Measurements from ENCODE around the gene AP1S1. TPM values are rescaled to one million over a fixed set of nuclear protein-coding genes. Genes with fewer than 3 reads are reported as not detected.
A peak's percentile ranks its signal among the peaks of the same experiment; 100 is the strongest.

The AP1S1 gene
- total and polyA plus RNA-seq, 2 experiments from 2014 or later = 31.1 to 85.8 TPM

DNA sequence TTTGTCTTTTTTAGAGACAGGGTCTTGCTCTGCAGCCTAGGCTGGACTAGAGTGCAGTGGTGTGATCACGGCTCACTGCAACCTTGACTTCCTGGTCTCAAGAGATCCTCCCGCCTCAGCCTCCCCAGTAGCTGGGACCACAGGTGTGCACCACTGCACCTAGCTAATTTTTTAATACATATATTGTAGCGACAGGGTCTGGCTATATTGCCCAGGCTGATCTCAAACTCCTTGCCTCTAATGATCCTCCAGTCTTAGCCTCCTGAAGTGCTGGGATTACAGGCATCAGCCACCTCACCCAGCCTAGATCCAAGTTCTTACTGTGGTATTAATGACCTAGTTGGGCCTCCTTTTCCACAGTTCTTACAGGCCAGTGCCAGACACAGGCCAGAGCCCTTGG is 39.1 kb upstream of the AP1S1 start:
- Histone ChIP-seq H3K27me3 (no peaks in the 10 kb centered on the region), H3K4me2 (no peak overlapping the region), H4K20me1 (ENCODE audit: insufficient read depth, poor library complexity, severe bottlenecking) (no peaks in the 10 kb centered on the region), H3K9me3 (ENCODE audit: low read depth) (no peaks in the 10 kb centered on the region), H3K9me2 (replicated peaks; ENCODE audit: insufficient read depth) (no peaks in the 10 kb centered on the region), H3K36me3 (replicated peaks; ENCODE audit: insufficient read depth, low read depth) (no peaks in the 10 kb centered on the region), H3K79me2 (no peaks in the 10 kb centered on the region), H2AFZ (no peak overlapping the region), H3K4me1 (ENCODE audit: insufficient read depth) (no peaks in the 10 kb centered on the region), H3K27ac (no peak overlapping the region), H3K4me3 (no peak overlapping the region)
- TF ChIP-seq, protein P1, sequence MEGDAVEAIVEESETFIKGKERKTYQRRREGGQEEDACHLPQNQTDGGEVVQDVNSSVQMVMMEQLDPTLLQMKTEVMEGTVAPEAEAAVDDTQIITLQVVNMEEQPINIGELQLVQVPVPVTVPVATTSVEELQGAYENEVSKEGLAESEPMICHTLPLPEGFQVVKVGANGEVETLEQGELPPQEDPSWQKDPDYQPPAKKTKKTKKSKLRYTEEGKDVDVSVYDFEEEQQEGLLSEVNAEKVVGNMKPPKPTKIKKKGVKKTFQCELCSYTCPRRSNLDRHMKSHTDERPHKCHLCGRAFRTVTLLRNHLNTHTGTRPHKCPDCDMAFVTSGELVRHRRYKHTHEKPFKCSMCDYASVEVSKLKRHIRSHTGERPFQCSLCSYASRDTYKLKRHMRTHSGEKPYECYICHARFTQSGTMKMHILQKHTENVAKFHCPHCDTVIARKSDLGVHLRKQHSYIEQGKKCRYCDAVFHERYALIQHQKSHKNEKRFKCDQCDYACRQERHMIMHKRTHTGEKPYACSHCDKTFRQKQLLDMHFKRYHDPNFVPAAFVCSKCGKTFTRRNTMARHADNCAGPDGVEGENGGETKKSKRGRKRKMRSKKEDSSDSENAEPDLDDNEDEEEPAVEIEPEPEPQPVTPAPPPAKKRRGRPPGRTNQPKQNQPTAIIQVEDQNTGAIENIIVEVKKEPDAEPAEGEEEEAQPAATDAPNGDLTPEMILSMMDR (IDR thresholded peaks at IDR 0.05; ENCODE audit: poor library complexity) = no peak
- TF ChIP-seq EZH2 (IDR thresholded peaks at IDR 0.05; ENCODE audit: borderline replicate concordance) (no peak), EZH2phosphoT487 (IDR thresholded peaks at IDR 0.05; ENCODE audit: low read depth, severe bottlenecking, unreplicated experiment) (no peak)
- DNase-seq (ENCODE audit: low spot score) = no peak
- 98% methylated on average over 3 of the region's 3 CpGs for WGBS (ENCODE audit: low lambda C conversion rate, missing lambda C conversion rate)

DNA sequence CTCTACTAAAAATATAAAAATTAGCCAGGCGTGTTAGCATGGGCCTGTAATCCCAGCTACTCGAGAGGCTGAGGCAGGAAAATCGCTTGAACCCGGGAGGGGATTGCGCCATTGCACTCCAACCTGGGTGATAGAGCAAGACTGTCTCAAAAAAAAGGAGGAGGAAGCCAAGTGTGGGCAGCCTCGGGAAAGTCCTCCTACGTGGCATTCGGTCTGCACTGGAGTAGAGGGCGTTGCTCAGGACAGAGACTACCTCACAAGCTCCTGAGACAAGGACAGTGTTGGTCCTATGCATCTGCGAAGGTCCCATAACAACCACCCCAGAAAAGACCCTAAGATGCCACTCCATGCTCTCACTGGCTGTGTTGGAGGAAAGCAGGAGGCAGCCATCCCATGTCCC is 37.4 kb upstream of the AP1S1 start:
- Histone ChIP-seq H4K20me1 (ENCODE audit: insufficient read depth, poor library complexity, severe bottlenecking) (no peaks in the 10 kb centered on the region), H3K36me3 (replicated peaks; ENCODE audit: insufficient read depth, low read depth) (no peaks in the 10 kb centered on the region), H3K4me3 (no peak overlapping the region), H3K9me3 (ENCODE audit: low read depth) (no peaks in the 10 kb centered on the region), H3K9me2 (replicated peaks; ENCODE audit: insufficient read depth) (no peaks in the 10 kb centered on the region), H3K27me3 (no peaks in the 10 kb centered on the region), H2AFZ (no peak overlapping the region), H3K27ac (peak overlapping the region; percentile 73), H3K79me2 (no peaks in the 10 kb centered on the region), H3K4me1 (ENCODE audit: insufficient read depth) (peaks cover 6% of the 10 kb centered on the region), H3K4me2 (no peak overlapping the region)
- no peak for DNase-seq (ENCODE audit: low spot score)
- WGBS (ENCODE audit: low lambda C conversion rate, missing lambda C conversion rate) = 80% methylated on average over 10 of the region's 10 CpGs
- TF ChIP-seq EZH2phosphoT487 (IDR thresholded peaks at IDR 0.05; ENCODE audit: low read depth, severe bottlenecking, unreplicated experiment) (no peak), EZH2 (IDR thresholded peaks at IDR 0.05; ENCODE audit: borderline replicate concordance) (no peak)
- TF ChIP-seq, protein P1 (IDR thresholded peaks at IDR 0.05; ENCODE audit: poor library complexity) = no peak

DNA sequence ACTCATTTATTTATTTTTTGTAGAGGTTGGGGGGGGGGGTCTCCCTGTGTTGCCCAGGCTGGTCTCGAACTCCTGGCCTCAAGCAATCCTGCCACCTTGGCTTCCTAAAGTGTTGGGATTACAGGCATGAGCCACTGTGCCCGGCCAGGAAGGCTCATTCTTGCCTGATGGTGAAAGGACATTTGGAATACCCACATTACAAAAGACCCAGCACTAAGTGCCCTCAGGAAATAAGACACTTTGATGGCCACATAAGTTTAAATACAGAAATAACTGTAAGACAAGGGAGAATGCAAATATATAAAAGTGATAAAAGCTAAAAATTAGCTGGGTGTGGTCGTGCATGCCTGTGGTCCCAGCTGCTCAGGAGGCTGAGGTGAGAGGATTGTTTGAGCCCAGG is 35.4 kb upstream of the AP1S1 start:
- no peak overlapping the region for H3K4me3 ChIP-seq
- H4K20me1 ChIP-seq (ENCODE audit: insufficient read depth, poor library complexity, severe bottlenecking) = no peaks in the 10 kb centered on the region
- H3K79me2 ChIP-seq = no peaks in the 10 kb centered on the region
- no peak for DNase-seq (ENCODE audit: low spot score)
- H3K36me3 ChIP-seq (replicated peaks; ENCODE audit: insufficient read depth, low read depth) = no peaks in the 10 kb centered on the region
- TF ChIP-seq EZH2phosphoT487 (IDR thresholded peaks at IDR 0.05; ENCODE audit: low read depth, severe bottlenecking, unreplicated experiment) (no peak), EZH2 (IDR thresholded peaks at IDR 0.05; ENCODE audit: borderline replicate concordance) (no peak)
- TF ChIP-seq, protein P1 (IDR thresholded peaks at IDR 0.05; ENCODE audit: poor library complexity) = no peak
- no peaks in the 10 kb centered on the region for H3K9me2 ChIP-seq (replicated peaks; ENCODE audit: insufficient read depth)
- no peak overlapping the region for H2AFZ ChIP-seq
- H3K4me2 ChIP-seq = no peak overlapping the region
- H3K4me1 ChIP-seq (ENCODE audit: insufficient read depth) = peaks cover 18% of the 10 kb centered on the region
- peak overlapping the region; percentile 40 for H3K27ac ChIP-seq
- WGBS (ENCODE audit: low lambda C conversion rate, missing lambda C conversion rate) = 86% methylated on average over 3 of the region's 3 CpGs
- no peaks in the 10 kb centered on the region for H3K9me3 ChIP-seq (ENCODE audit: low read depth)
- H3K27me3 ChIP-seq = no peaks in the 10 kb centered on the region

DNA sequence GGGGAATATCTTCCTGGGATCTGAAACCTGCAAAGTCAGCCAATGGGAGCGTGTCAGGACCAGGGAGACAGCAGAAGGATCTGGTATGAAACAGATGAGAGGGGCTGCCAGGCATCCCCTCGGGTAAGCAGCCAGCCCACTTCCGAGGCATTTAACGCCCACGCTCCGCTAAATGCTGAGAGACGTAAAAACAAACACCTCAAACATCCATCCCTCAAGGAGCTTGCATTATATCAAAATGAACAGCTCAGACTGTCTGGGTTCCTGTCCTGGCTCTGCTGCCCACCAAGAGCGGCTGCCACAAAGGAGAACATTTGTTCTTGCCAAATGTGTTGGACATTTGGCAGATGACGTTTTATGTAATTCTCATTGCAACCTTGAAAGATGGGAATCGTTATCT is 34.4 kb upstream of the AP1S1 start:
- DNase-seq (ENCODE audit: low spot score) = no peak
- Histone ChIP-seq H3K27ac (peak overlapping the region; percentile 21), H3K4me1 (ENCODE audit: insufficient read depth) (peaks cover 19% of the 10 kb centered on the region), H2AFZ (no peak overlapping the region), H3K36me3 (replicated peaks; ENCODE audit: insufficient read depth, low read depth) (no peaks in the 10 kb centered on the region), H4K20me1 (ENCODE audit: insufficient read depth, poor library complexity, severe bottlenecking) (no peaks in the 10 kb centered on the region), H3K4me2 (no peak overlapping the region), H3K9me3 (ENCODE audit: low read depth) (no peaks in the 10 kb centered on the region), H3K4me3 (no peak overlapping the region), H3K9me2 (replicated peaks; ENCODE audit: insufficient read depth) (no peaks in the 10 kb centered on the region), H3K27me3 (no peaks in the 10 kb centered on the region), H3K79me2 (no peaks in the 10 kb centered on the region)
- TF ChIP-seq EZH2 (IDR thresholded peaks at IDR 0.05; ENCODE audit: borderline replicate concordance) (no peak), EZH2phosphoT487 (IDR thresholded peaks at IDR 0.05; ENCODE audit: low read depth, severe bottlenecking, unreplicated experiment) (no peak)
- TF ChIP-seq, protein P1 (IDR thresholded peaks at IDR 0.05; ENCODE audit: poor library complexity) = no peak
- 63% methylated on average over 10 of the region's 10 CpGs for WGBS (ENCODE audit: low lambda C conversion rate, missing lambda C conversion rate)
